Measurements from ENCODE around the gene EPB41L1.

GRCh38 chr20:36277546-36277945 is 123.0 kb downstream of the EPB41L1 start:
- no peak for TF ChIP-seq CTCF (optimal IDR thresholded peaks at IDR 0.05 in 1 of 3, IDR thresholded peaks at IDR 0.05 in 1 of 3, conservative IDR thresholded peaks at IDR 0.05 in 1 of 3; ENCODE audit: extremely low read depth in 1 of 3, insufficient read depth in 2 of 3, low read length in 3 of 3)
- no peak for TF ChIP-seq EZH2 (IDR thresholded peaks at IDR 0.05; ENCODE audit: low read length)
